ENCODE measurements around the gene MYOF. TPM values are rescaled to one million over a fixed set of nuclear protein-coding genes. Genes with fewer than 3 reads are reported as not detected.

The MYOF gene
- polyA plus RNA-seq, 3 donors: 9.7 to 29.1 (median 14.5) TPM

DNA sequence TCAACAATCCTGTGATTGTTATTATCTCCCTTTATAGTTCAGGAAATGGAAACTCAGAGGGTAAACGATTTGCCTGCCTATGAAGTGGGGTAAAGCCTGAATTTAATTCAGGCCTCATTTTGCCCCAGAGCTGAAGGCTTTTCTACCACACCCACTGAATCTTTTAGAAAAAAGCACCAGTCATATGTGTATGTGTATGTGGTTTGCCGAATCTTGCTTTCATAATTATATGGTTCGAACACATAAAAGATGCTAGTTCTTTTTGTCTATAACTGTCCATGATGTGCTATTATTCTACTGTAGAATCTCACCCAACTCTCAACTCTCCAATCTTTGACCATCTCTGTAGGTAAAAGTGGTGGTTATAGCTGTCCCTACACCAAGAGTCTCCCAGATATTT, 83.6 kb downstream of the MYOF start:
- no peak overlapping the region for H3K27ac Mint-ChIP-seq
- peaks cover 86 to 94% of the 10 kb centered on the region in 2 donors for H3K36me3 Mint-ChIP-seq
- H3K36me3 ChIP-seq (replicated peaks in 1 of 2; ENCODE audit: control insufficient read depth in 1 of 2, insufficient read depth in 2 of 2, low read length in 2 of 2): peaks cover 63 to 93% of the 10 kb centered on the region in 2 donors
- no peak overlapping the region for H3K4me2 ChIP-seq (replicated peaks; ENCODE audit: extremely low read depth, low read length, poor library complexity, severe bottlenecking)
- intact Hi-C loops (cut with micrococcal nuclease): no loop called here
- no peak overlapping the region for H3K4me3 ChIP-seq (replicated peaks in 1 of 3; ENCODE audit: low read depth in 2 of 3, low read length in 3 of 3)
- no peaks in the 10 kb centered on the region for H3K27me3 ChIP-seq (ENCODE audit: control insufficient read depth in 2 of 2, insufficient read depth in 2 of 2, low read length in 2 of 2)
- no peaks in the 10 kb centered on the region for H3K4me1 ChIP-seq (ENCODE audit: control insufficient read depth in 1 of 2, insufficient read depth in 2 of 2, low read length in 2 of 2)
- WGBS (ENCODE audit: insufficient coverage): no CpG with 5 or more reads among the region's 3 CpGs
- H3K79me2 ChIP-seq (ENCODE audit: insufficient read depth, low read length): no peaks in the 10 kb centered on the region
- TF ChIP-seq, protein P1, sequence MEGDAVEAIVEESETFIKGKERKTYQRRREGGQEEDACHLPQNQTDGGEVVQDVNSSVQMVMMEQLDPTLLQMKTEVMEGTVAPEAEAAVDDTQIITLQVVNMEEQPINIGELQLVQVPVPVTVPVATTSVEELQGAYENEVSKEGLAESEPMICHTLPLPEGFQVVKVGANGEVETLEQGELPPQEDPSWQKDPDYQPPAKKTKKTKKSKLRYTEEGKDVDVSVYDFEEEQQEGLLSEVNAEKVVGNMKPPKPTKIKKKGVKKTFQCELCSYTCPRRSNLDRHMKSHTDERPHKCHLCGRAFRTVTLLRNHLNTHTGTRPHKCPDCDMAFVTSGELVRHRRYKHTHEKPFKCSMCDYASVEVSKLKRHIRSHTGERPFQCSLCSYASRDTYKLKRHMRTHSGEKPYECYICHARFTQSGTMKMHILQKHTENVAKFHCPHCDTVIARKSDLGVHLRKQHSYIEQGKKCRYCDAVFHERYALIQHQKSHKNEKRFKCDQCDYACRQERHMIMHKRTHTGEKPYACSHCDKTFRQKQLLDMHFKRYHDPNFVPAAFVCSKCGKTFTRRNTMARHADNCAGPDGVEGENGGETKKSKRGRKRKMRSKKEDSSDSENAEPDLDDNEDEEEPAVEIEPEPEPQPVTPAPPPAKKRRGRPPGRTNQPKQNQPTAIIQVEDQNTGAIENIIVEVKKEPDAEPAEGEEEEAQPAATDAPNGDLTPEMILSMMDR (IDR thresholded peaks at IDR 0.05): no peak
- H3K9me3 ChIP-seq (replicated peaks in 1 of 2; ENCODE audit: control insufficient read depth in 1 of 2, insufficient read depth in 1 of 2, low read length in 2 of 2): no peaks in the 10 kb centered on the region
- H3K4me3 Mint-ChIP-seq: no peak overlapping the region
- H4K20me1 ChIP-seq (ENCODE audit: insufficient read depth, low read length): no peaks in the 10 kb centered on the region
- H3K27ac ChIP-seq (ENCODE audit: low read depth in 1 of 2, low read length in 2 of 2): no peak overlapping the region
- no peak overlapping the region for H3K9ac ChIP-seq (ENCODE audit: insufficient read depth, low read length, poor library complexity, severe bottlenecking)
- DNase-seq: no peak
- no peaks in the 10 kb centered on the region for H3K4me1 Mint-ChIP-seq
- H2AFZ ChIP-seq (ENCODE audit: insufficient read depth, low read depth, low read length, poor library complexity, severe bottlenecking): no peak overlapping the region
- no peaks in the 10 kb centered on the region for H3K9me3 Mint-ChIP-seq
- H3K27me3 Mint-ChIP-seq (ENCODE audit: low read depth in 3 of 3): peaks cover 0 to 3% (median 0%) of the 10 kb centered on the region in 3 donors

DNA sequence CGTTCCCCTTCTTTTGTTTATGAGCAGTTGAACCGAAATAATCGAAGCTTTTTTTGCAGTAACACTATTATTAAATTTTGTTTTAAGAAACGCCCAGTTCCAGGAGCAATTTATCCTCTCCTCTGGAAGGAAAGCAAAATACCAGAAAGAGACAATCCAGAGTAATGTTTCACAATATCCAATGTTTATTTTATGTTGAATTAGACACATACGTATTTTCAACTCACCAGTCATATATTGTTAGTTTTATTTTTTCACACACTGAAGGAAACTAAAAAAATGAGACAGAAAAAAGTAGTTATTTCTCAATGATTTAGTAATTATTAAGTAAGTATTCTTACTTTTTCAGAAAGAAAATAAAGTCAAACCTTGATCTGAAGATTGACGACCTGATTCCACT, 85.1 kb downstream of the MYOF start:
- no peaks in the 10 kb centered on the region for H3K4me1 ChIP-seq (ENCODE audit: control insufficient read depth in 1 of 2, insufficient read depth in 2 of 2, low read length in 2 of 2)
- Mint-ChIP-seq H3K9me3 (no peaks in the 10 kb centered on the region), H3K27me3 (ENCODE audit: low read depth in 3 of 3) (peaks cover 0 to 2% (median 0%) of the 10 kb centered on the region in 3 donors), H3K4me3 (no peak overlapping the region), H3K4me1 (no peaks in the 10 kb centered on the region), H3K36me3 (peaks cover 81 to 90% of the 10 kb centered on the region in 2 donors), H3K27ac (no peak overlapping the region)
- H3K9ac ChIP-seq (ENCODE audit: insufficient read depth, low read length, poor library complexity, severe bottlenecking): no peak overlapping the region
- H3K4me2 ChIP-seq (replicated peaks; ENCODE audit: extremely low read depth, low read length, poor library complexity, severe bottlenecking): no peak overlapping the region
- no peaks in the 10 kb centered on the region for H3K27me3 ChIP-seq (ENCODE audit: control insufficient read depth in 2 of 2, insufficient read depth in 2 of 2, low read length in 2 of 2)
- no peaks in the 10 kb centered on the region for H4K20me1 ChIP-seq (ENCODE audit: insufficient read depth, low read length)
- no peak overlapping the region for H3K4me3 ChIP-seq (replicated peaks in 1 of 3; ENCODE audit: low read depth in 2 of 3, low read length in 3 of 3)
- DNase-seq: no peak
- TF ChIP-seq, protein P1 (IDR thresholded peaks at IDR 0.05): no peak
- no peak overlapping the region for H2AFZ ChIP-seq (ENCODE audit: insufficient read depth, low read depth, low read length, poor library complexity, severe bottlenecking)
- no peak overlapping the region for H3K27ac ChIP-seq (ENCODE audit: low read depth in 1 of 2, low read length in 2 of 2)
- no CpG with 5 or more reads among the region's 6 CpGs for WGBS (ENCODE audit: insufficient coverage)
- intact Hi-C loops (cut with micrococcal nuclease): no loop called here
- H3K79me2 ChIP-seq (ENCODE audit: insufficient read depth, low read length): no peaks in the 10 kb centered on the region
- H3K36me3 ChIP-seq (replicated peaks in 1 of 2; ENCODE audit: control insufficient read depth in 1 of 2, insufficient read depth in 2 of 2, low read length in 2 of 2): peaks cover 52 to 92% of the 10 kb centered on the region in 2 donors
- H3K9me3 ChIP-seq (replicated peaks in 1 of 2; ENCODE audit: control insufficient read depth in 1 of 2, insufficient read depth in 1 of 2, low read length in 2 of 2): no peaks in the 10 kb centered on the region
